GF-D8 (cell line): Measurements from ENCODE around the gene NDUFS5.
"Not testable (repeated sequence)": the region's sequence is repeated elsewhere in the genome, so short reads cannot be mapped to it uniquely, and the experiment has no call there.

Experiments used
- DNase-seq: peaks from one replicate; lab custom pipeline; 2025; lab: John Stamatoyannopoulos, UW

The NDUFS5 gene

DNA sequence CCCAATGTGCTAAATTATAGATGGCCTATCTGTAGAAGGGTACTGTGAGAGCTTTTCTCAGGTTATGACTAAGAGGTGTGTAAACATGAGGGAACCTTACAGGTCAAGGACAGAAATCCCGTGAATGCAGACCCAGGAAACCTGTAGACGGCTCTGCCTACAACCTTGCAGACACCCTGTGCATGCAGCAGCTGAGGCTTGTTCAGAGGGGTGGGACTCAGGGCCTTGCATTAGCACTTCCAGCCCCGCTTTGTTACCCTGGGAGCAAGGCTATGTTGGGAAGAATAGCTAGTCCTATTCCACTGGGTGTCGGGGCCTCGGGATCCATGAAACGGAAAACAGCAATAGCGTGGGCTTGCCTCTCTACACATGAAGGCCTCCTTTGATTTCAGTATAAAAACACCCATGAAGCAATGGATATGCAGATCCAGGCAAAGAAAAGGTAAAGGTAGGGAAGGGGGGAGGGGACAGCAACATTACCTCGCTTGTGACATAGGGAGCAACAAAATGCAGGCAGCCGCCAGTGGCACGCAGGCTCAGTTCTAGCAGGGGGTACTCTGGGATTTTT lies 9.5 kb upstream of the NDUFS5 start:
- DNase-seq, result no peak

DNA sequence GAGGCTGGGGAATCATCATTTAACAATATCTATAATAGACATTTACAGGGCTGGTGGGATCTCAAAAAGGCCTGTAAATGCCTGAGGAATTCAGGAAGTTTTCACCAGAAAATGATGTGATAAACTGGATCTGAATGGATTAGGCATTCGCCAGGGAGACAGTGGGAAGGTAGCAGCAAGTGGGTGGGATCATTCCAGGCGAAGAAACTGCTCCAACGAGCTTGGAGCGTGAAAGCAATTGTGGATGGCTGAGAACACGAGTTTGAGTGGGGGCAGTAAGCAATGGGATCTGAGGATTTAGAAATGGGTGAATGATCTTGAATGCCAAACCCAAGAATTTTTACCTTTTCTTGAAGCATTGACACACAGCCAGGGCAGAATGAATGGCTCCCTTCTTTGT lies 8.9 kb upstream of the NDUFS5 start:
- DNase-seq, result no peak

DNA sequence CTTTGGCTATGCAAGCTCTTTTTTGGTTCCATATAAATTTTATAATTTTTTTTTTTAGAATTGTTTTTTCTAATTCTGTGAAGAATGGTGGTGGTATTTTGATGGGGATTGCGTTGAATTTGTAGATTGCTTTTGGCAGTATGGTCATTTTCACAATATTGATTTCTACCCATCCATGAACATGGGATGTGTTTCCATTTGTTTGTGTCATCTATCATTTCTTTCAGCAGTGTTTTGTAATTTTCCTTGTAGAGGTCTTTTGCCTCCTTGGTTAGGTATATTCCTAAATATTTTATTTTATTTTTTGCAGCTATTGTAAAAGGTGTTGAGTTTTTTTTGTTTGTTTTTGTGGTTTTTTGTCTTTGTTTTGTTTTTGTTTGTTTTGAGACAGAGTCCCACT lies 5.7 kb upstream of the NDUFS5 start:
- DNase-seq, result not testable (repeated sequence)

DNA sequence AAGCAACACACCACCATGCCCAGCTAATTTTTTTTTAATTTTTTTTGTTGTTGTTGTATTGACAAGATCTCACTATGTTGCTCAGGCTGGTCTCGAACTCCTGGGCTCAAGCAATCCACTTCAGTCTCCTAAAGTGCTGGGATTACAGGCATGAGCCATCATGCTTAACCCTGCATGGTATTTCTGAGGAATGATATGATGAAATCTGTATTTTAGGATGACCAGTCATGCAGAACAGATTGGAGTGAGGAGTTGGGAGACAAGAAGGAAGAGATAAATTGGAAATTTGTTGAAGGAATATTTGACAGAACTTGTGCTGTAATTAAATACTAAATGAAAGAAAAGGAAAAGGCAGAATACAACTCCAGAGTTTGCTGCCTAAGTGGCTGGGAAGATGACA lies 4.7 kb upstream of the NDUFS5 start:
- no peak for DNase-seq

DNA sequence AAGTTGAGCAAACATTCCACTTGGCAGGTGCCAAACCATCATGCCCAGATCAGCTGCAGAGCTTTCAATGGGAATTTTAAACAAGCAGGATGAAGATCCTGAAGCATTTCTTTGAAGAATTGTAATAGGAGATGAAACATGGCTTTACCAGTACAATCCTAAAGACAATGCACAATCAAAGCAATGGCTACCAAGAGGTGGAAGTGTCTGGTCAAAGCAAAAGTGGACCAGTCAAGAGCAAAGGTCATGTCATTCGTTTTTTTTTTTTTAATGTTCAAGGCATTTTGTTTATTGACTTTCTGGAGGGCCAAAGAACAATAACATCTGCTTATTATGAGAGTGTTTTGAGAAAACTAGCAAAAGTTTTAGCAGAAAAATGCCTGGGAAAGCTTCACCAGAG lies 3.0 kb upstream of the NDUFS5 start:
- DNase-seq, result no peak

DNA sequence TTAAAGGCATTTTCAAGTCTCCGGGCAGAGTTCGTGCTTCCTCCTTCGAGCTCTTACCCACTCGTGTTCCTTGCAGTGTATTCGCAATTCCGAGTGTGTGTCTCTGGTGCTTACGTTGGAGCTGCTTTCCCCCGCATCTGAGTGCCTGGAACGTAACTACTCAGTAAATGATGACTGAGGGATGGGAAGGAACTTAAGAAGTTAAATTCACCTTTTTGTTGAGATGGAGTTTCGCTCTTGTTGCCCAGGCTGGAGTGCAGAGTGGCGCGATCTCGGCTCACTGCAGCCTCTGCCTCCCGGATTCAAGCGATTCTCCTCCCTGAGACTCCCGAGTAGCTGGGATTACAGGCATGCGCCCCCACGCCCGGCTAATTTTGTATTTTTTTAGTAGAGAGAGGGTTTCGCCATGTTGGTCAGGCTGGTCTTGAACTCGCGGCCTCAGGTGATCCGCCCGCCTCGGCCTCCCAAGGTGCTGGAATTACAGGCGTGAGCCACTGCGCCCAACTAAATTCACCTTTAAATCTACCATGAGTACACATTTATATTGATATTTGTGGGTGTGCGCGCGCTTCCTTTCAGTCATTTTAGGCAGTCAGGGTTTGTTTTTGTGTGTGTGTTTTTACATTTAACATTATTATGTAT lies 837 bp downstream of the NDUFS5 start:
- DNase-seq, result no peak

DNA sequence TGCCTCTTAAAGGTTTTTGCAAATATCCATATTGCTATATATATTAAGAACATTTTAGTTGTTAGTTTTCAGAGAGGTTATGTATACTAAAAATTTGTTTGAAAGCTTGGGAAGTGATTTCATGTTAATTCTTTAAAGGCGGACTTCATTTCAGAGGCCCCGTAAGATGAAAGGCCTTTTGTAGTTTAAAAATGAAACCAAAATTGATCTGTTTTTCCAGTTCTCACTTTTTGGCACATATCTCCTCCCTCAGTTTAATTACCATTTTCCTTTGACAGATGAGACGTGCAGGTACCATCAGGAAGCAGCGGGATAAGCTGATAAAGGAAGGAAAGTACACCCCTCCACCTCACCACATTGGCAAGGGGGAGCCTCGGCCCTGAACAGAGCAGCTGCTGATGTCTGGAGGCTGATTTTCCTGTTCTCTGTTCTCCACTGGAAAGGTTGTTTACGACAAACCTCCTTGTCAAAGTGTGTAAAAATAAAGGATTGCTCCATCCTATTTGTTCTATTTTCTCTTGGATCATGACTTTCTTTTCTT lies 8.0 kb downstream of the NDUFS5 start:
- no peak for DNase-seq

DNA sequence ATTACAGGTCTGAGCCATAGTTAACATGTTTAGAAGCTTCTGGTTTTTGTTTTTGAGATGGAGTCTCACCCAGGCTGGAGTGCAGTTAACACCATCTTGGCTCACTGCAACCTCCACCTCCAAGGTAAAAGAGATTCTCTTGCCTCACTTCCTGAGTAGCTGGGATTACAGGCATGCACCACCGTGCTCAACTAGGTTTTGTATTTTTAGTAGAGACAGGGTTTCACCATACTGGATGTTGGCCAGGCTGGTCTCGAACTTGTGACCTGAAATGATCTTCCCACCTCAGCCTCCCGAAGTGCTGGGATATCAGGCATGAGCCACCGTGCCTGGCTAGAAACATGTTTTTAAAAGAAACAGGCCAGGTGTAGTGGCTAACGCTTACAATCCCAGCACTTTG lies 10.5 kb downstream of the NDUFS5 start:
- DNase-seq, result no peak

DNA sequence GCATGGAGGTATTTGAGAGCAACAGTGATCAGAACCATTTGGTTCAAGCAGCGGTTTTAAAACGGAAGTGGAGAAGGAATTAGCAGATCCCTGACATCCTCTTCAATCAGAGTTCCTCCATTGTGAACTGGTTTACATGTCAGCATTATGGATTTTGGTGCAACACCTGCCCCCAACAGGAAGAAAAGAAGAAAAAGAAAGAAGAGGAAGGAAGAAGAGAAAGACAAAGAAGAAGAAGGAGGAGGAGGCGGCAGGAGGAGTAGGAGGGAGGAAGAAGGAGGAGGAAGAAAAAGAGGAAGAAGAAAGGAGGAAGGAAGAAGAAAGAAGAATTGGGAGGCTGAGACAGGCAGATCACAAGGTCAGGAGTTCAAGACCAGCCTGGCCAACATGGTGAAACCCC lies 17.4 kb downstream of the NDUFS5 start:
- peak; percentile 19 for DNase-seq

DNA sequence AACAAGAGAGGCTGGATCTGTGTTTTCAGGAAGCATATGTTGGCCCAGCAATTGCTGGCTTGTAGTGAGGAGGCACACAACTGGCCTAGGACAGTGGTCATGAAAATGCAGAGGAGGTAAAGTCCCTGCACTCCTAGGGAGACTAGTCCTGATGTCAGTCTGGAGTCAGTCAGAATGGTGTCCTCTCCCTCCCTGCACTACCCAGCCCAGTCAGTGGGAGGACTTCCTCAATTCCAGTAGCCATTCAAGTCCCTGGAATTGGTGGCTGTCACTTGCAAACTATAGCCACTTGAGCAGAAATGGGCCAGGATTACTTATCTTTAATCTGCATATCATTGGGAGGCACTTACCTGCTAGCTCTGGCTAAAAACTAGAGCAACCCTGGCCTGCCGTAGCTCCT lies 18.6 kb downstream of the NDUFS5 start:
- DNase-seq, result no peak

DNA sequence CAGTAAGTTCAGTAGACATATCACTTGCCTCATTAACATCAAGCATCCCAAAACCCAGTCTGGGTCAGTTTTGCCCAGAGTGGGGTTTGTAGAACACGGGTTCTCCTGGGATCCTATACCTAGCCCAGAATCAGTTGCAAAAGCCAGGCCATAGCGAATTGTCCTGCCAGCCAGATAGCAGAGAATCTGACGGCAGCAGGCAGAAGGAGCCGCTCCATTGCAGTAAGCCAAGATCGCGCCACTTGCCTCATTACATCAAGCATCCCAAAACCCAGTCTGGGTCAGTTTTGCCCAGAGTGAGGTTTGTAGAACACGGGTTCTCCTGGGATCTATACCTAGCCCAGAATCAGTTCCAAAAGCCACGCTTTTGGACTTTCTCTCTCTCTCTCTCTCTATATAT lies 19.1 kb downstream of the NDUFS5 start:
- no peak for DNase-seq

DNA sequence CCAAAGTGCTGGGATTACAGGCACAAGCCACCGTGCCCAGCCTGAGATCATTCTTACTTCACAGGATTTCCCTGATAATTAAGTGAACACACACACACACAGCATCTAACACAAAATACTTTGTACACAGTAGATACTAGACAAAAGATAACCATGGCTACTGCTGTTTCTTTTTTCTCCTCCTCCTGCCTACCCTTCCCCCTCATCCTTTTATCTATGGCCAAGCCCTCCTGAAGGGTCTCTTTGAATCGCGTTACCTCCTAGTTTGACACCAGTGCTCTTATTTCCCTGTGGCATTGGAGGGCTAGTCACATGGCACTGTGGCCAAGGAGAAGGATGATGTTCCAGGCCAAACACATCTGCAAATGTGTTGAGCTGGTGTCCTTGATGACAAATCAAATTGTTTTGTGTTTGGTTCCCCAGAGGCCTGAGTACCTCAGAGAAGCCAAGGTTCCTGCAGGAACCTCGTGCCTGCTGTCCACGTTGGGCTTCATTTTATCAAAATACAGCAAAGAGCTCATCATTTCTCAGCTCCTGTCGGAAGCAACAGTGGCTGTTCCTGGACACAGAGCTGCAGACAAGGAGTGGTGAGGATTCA lies 20.6 kb downstream of the NDUFS5 start:
- no peak for DNase-seq

DNA sequence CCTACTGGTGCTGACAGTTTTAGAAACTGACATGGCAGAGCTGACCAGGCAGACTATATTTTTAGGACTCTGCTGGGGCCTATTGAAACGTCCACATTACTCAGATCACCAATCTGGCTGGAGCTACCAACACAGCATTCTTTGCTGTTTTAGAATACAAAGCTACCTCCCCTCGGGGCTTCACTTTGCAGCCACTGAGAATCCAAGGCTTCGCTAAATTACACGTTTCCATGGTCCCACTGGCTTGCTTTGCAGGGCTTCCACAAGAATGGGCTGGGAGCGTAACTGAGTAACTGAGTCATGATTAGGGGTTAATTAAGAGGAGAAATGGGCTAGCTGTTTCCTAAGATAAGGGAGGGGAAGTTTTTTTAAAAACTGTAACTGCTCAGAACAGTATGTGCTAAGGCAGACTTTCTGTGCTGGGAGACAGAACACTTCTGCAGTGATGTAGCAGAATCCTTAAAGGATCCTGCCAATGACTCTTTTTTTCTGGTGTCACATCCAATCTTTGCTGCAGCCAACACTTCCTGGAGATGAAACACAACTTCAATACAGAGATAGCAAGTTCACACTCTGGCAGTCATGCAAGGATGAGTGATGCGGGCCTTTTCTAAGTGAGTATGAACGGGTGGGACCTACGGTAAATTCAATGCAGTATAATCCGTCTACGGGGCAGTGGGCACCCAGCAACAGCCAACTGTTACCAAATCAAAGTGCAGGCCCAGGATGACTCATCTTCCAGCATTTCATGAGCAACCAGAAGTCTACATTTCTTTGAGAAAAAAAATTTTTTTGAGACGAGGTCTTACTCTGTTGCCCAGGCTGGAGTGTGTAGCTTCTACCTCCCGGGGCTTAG lies 21.5 kb downstream of the NDUFS5 start:
- DNase-seq, result no peak

DNA sequence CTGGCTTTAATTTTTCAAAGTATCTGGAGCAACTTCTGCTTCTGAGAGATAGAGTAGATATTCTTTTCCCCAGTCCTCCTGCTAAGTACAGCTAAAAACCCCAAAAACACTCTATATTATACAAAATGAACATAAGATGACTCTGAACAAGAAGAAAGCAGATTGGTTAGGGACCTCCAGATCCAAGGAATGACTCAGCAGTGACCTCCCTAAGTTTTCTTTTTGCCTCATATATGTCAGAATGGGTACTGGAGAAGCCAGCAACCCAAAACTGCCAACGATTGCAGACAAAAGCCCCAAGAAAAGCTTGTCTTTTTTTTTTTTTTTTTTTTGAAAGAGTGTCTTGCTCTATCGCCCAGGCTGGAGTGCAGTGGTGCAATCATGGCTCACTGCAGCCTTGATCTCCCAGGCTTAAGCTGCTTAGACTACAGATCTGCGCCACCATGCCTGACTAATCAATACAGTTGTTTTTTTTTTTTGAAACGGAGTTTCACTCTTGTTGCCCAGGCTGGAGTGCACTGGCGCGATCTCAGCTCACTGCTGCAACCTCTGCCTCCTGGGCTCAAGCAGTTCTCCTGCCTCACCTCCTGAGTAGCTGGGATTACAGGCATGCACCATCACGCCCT lies 22.7 kb downstream of the NDUFS5 start:
- DNase-seq, result no peak

DNA sequence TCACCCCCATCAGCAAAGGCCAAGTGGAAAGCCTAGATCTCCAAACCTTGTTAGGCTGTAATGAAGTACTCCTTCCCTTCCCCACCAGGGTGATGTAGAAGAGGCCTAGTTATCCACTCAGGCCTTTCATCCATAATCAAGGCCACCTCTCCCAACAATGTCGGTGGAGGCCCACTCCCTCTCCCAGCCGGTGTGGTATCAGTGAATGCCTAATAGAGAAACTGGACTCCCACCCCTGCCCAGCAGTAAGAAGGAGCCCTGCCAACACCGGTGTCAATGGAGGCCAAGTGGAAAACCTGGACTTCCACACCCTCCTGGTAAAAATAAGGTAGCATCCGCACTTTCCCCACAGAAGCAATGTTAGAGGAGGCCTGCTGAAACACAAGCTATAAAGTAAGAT lies 23.9 kb downstream of the NDUFS5 start:
- no peak for DNase-seq

DNA sequence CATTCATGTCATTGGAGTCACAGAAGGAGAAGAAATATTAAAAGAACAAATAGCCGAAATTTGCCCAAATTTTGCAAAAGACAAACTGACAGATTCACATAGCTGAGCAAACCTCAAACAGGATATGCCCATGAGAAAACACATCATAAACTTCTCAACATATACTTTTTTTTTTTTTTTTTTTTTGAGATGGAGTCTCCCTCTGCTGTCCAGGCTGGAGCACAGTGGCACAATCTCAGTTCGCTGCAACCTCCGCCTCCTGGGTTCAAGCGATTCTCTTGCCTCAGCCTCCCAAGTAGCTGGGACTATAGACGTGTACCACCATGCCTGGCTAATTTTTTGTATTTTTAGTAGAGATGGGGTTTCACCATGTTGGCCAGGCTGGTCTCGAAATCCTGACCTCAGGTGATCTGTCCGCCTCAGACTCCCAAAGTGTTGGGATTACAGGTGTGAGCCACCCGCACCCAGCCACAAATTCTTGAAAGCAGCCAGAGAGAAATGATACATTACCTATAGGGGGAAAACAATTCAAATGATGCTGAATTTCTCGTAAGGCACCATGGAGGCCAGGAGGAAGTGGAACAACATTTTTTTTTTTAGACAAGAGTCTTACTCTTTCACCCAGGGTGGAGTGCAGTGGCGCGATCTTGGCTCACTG lies 25.2 kb downstream of the NDUFS5 start:
- DNase-seq, result not testable (repeated sequence)

DNA sequence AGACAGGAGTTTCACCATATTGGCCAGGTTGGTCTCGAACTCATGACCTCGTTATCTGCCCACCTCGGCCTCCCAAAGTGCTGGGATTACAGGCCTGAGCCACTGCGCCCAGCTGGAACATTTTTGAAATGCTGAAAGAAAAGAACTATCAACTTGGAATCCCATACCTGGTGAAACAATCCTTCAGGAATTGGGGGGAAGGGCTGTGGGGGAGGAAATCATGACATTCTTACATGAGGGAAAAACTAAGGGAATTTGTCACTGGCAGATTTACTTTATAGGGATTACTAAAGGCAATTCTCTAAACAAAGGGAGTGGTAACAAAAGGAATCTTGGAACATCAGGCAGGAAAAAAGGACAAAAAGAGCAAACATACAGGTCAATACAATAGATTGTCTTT lies 25.8 kb downstream of the NDUFS5 start:
- DNase-seq, result no peak

DNA sequence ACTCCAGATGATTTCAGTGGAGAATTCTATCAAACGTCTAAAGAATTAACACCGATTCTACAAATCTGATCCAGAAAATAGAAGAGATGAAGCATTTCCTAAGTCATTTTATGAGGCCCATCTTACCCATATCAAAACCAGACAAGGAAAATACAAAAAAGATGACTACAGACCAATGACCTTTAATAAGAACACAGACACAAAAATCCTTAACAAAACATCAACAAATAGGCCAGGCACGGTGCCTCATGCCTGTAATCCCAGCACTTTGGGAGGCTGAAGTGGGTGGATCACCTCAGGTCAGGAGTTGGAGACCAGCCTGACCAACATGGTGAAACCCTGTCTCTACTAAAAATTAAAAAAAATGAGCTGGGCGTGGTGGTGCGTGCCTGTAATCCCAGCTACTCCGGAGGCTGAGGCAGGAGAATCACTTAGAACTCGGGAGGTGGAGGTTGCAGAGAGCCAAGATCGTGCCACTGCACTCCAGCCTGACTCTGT lies 29.1 kb downstream of the NDUFS5 start:
- DNase-seq, result not testable (repeated sequence)

DNA sequence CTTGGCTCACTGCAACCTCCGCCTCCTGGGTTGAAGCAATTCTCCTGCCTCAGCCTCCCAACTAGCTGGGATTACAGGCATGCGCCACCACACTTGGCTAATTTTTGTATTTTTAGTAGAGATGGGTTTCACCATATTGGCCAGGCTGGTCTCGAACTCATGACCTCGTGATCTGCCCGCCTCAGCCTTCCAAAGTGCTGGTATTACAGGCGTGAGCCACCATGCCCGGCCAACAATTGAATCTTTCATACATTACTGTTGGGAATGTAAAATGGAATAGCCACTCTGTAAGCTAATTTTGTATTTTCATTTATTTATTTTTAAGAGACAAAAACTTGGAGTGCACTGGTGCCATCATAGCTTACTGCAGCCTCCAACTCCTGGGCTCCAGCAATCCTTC lies 35.4 kb downstream of the NDUFS5 start:
- not testable (repeated sequence) for DNase-seq

DNA sequence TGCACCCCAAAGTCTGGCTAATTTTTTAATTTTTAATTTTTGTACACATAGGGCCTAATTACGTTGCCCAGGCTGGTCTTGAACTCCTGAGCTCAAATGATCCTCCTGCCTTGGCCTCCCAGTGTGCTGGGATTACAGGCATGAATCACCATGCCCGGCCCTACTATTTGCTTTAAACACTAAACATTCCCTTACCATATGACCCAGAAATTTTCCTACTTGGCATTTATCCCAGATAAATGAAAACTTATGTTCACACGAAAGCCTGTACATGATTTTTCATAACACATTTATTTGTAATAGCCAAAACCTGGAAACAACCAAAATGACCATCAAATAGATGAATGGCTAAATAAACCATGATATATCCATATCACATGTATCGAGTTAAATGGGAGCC lies 35.8 kb downstream of the NDUFS5 start:
- no peak for DNase-seq

DNA sequence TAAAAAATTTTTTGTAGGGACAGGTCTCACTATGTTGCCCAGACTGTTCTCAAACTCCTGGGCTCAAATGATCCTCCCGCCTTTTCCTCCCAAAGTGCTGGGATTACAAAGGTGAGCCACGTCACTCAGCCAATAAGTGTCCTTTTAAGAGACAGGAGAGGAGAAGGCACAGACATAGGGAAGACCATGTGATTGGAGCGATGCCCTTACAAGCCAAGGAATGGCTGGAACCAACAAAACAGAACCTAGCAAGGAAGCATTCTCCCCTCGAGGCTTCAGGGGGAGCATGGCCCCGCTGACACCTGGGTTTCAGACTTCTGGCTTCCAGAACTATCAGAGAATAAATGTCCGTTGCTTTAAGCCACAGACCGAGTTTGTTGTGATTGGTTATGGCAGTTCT lies 37.0 kb downstream of the NDUFS5 start:
- DNase-seq, result no peak

DNA sequence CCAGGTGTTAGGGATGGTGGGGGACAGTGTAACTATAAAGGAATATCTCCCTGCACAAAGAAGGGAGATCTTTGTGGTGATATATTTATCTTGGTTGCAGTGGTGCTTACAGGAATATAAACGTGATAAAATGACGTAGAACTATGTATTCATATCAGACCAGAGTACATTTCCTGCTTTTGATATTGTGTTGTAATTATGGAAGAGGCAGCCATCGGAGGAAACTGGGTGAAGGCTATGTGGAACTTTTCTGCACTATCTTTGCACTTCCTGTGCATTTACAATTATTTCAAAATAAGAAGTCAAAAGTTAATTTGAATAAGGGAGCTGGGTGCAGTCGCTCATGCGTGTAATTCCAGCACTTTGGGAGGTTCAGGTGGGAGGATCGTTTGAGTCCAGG lies 37.6 kb downstream of the NDUFS5 start:
- DNase-seq, result no peak
